HG02571 (cell line): Measurements from ENCODE around the gene ADAMTS17.

ENCODE experiments used
- ATAC-seq: cut with Tn5 transposase; IDR thresholded peaks from one replicate; pipeline ENCODE4 v1.9.1; 2021; ENCODE audit warnings: mild to moderate bottlenecking, moderate library complexity; ENCODE audit not compliant: unreplicated experiment

ADAMTS17 gene

DNA sequence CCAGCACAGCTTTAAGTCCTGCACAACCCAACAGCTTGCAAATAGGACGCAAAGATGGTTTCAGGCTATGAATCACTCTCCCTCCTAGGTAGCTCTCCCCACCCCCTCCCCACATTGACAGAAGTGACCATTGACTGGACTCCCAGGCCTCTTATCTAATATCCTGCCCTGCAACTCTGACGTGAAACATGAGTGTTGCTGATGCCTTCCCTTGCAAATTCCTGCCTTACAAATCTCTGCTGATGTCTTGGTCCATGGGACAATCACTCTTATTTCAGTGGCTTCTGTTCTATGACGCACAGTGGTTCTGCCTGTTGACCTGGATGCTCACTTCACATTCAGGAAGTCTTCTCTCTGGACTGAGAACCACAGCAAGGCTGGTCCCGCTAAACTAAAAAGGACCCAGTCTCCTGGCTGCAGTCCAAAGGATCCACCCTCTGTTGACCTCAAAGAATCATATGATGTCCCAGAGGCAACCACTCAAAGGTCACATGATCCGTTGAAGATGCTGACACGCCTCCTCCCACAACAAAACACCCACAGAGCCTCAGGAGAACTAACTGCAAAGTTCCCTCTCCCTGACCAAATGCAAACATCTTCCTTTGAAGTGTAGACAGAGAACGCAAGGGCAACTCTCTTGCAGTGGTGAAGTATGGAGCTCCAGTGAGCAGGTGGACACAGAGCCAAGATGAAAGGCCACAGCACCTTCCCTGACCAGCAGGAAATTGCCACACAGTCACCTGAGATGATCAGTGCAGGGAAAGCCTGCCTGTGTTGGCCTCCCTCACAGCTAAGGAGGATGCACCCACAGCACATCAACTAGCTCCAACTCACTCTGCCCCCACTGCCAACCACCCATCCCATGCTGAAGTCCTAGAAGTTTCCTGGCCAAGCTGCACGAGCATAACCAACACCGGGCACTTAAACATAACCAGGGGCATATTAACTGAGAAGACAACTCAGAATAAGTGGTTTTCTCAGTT is 112.3 kb downstream of the ADAMTS17 start:
- no peak for ATAC-seq

DNA sequence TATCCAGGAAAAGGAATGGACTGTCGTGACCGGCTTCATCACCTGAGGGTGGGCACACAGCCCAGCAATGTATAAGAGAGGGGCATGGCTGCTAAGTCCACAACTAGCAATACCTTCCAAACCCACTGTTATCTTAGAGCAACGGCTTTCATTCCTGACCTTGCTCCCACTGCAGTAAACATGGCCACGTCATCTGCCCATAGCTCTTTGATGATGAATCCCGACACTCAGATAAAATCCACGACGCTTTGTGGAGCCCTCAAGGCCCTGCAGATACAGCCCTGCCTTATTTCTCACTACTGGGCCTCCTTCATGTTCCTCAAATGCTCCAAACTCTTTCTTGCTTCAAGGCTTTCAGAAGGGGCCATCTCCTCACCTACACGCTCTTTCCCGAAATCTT is 114.0 kb downstream of the ADAMTS17 start:
- no peak for ATAC-seq

DNA sequence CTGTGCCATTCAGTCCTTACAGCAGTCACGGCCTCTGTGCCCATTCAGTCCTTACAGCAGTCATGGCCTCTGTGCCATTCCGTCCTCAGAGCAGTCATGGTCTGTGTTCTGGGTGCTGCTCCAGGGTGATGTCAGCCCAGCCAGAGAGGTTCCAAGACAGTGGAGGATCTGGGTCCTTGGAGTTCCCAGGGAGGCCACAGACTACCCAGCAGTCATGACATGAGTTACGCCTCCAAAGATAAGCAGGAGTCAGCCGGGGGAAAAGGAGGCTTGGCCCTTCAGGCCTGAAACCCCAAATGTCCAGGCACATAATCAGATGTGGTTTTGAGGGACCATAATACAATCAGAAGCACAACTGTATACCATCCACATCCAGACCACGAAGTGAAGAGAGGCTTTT is 115.7 kb downstream of the ADAMTS17 start:
- ATAC-seq, result no peak

DNA sequence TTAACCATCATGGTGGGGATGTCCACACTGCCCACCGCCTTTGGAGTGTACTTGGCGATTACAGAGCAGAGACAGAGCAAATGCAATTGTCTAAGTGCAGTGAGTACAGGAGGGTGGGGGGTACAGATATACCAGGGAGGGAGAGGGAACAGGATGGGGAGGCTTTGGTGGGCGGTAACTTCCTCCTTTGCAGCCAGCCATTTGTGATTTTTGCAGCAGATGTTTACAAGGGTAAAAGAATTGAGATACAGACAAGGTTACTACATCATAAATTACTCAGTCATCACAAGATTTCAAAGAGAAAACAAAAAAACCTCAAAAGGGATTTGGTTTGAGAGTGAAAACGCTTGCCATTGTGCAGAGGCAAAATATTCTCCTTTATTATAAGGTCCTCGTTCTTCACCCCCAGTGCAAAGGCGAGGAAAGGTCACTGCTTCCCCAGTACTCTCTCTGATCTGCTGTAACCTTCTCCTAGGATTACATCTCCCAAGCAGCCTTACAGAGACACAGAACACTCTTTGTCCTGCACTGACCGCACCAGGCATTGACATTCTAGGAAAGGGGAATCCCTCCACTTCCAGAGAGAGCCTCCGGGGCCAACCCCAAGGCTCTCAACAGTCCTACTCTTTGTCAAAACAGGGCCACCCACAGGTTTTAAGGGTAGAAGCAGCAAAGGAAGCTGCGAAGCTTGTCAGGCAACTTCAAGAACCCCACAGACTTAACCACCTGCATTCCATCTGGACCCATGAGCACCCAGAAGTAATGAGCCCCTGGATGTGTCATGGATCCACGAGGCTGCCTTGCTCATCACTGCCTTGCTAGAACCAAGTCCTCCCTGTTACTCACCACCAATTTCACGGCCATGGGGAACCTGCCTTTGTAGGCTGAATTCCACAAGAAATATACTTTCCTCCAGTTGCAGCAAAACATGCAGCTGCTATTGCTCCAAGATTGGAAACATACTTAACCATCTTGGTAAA is 117.3 kb downstream of the ADAMTS17 start:
- no peak for ATAC-seq

DNA sequence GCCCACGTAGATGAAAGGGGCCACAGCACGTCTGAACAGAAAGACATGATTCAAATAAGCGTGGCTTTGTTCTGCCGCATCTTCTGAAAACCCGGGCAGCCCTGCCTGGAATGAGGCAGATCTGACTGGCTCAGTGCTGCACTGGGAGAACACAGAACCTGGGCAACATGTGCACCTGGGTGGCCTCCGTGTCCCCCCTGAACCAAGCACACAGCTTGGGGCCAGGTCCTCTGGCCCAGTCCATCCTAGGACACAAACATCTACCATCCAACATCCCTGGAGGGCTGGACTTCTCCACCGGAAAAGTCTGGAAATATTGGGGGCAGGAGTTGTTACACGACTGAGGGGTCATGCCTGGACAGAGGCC is 119.4 kb downstream of the ADAMTS17 start:
- ATAC-seq, result no peak

DNA sequence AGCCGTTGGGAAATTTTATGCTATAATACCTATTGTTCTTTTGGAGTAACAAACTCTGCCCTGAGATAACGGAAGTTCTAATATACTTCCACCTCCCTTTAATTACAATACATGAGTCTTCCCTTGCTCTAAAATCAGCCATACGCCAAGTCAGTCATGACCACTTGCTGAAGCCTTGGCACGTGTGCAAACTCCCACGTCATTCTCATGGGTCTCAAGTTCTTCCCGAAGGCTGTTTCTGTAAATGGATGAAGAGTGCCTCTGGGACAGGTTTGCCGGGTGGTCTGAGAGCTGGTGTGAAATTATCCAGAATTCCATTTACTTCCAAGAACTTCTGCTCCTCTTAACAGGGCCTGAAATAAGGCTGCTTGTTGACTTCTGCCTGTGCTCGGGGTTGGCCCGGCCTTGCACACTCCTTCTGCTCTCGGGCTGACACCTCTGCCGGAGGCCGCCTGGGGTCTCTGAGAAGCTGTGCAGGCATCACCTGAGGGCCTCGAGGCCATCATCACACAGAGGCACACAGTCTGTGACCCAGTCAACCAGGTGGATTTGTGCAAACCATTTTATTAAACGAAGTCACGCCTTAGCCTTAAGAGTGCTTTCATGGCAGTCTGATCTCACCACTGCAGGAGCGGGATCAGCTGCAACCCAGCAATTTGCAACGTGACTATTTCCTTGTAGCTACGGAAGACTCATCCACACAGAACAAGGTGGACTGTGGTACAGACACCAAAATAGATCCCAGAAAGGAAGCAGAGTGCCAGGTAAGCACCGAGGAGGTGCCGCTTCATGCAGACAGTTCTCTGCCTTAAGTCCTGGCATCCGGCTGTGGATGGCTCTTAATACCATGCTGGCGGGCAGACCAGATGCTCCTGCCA is 120.1 kb downstream of the ADAMTS17 start:
- ATAC-seq, result no peak

DNA sequence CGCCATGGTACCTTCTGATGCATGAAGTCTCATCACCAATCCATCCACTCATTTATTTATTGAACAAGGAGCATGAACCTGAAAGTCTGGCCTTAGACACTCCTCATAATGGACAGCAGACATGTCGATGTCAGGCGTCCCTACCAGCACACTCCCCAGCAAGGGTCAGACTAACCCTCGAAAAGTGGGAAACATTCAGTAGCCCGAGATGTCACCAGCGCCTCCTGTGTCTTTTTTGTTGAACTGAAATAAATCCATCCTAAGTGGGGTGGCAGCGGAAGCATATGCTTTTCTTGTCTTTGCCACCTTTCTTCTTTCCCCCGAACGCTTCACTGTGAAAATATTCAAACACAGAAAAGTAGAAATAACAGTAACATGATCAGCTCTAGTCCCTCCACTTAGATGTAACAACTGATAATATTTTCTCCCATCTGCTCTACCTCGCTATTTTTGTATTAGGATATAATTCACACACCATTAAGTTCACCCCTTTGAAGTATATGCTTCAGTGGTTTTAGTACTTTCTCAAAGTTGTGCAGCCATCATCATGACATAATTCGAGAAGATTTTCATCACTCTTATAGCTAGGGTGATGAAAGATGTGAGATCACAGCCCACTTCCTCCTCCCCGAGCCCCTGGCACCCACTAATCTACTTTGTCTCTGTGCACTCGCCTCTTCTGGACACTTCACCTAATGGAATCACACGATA is 121.6 kb downstream of the ADAMTS17 start:
- no peak for ATAC-seq

DNA sequence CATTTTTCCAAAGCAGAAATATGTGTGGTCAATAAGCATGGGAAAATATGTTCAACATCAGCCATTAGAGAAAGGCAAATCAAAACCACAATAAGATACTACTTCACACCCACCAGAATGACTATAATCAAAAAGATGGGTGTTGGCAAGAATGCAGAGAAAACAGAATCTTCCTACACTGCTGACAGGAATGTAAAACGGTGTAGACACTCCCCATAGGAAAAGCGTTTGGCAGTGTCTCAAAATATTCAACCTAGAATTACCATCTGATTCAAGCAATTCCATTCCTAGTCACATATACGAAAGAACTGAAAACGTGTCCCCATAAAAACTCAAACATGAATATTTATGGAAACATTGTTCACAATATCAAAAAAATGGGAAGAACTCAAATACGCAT is 123.3 kb downstream of the ADAMTS17 start:
- ATAC-seq, result no peak

DNA sequence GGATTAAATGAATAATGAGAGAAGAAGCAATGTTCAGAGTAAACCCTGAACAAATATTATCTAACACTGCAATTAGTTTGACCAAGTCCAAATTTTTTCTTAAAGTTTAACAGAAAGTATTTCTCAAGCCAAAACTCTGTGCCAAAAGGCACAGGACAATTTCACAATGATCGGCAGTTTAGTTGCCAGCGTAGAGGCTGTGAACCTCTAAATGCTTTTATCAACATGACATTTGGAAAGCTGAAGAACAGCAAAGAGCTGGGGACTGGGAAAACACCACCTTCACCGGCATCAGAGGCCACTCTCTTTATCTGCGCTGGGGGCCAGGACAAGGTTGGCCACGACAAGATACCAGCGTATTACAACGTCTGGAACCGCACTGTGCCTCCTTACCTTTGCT is 125.6 kb downstream of the ADAMTS17 start:
- ATAC-seq, result no peak

DNA sequence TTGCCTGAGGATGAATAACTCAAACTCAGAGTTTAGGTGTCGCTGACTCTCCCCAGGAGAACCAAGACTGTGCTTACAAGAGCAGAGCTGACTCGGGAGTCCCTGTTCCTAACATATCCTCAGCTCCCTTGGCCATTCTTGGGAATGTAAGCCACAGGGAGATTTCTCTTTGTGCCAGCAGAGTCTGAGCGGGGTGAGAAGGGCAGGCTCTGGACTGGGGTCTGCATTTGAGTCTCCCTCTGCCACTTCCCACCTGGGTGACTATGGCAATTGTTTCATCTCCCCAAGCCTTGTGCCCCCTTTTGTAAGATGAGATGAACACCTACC is 126.0 kb downstream of the ADAMTS17 start:
- ATAC-seq, result no peak

DNA sequence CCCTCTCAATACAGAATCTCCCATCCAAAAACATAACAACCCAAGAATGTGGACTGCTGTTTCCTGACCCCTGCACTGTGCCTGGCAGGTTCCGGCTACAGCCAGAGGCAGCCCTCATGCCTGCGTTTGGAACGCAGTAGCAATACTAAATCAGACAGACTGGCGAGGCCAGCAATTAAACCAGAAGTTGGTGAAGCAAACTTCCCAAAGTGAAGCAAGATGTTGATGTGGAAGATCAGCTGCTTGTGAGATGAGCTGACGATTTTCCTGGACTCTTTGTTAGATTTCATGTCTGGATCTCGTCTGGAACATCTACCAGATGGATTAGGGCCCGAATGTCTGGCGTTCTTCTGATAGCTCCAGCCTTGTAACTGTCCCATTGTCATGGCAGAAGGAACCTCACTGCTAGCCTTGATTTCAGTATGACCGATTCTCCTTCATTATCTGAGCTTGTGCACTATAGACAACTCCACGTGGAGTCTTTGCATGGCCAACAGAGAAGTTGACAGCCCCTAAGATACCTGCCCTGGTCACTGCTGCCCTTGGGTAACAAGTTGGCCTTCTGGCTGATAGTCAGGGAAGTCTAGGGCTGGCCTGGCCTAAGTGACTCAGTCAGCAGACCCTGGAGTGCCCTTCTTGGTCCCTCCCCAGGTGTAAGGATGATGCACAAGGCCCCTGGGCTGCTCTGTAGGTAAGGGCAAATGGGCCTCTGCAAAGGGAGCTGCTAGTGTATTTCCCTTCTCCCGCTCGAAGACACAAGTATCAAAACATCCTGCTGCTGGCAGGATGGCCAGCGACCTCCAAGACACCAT is 126.5 kb downstream of the ADAMTS17 start:
- no peak for ATAC-seq

DNA sequence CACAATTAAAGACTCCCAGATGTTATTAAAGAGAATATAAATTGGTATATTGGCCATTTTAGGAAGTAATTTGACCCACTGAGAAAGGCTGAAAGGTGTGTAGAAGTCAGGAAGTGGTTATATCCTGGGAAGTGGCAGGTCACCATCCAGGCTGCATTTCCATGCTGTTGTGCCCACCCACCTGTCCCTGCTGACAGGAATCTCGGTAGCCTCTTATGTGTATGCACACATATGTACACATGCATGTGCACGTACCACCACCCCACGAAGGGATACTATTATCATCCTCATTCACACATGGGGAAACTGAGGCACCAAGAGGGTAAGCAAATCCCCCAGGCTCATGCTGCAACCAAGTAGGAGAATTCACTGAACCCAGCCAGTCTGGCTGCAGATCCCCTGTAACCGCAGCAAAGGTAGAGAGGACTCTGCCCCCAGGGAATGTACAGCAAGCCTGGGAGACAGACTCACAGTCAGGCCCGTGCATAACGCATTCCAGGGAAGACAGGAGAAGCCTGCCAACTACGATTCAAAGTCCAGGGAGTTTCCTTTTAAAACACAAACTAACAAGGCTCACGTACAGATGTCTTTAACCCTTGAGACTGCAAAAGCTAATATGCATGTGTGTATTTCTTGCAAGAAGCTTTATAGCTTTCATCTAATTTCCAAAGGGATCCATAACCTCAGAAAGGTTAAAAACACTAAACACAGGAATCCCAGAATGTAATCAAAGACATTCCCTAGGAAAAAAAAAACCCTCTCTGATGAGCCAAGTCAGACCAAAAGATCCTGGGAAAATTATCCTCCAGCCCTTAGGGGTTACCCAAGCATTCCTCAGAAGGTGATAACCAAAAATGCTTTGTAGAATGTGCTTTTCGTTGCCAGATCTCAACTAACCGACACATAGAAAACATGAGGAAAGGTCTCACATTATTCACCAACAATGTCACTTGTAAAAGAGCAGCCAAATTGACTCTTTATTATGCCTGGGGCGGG is 129.6 kb downstream of the ADAMTS17 start:
- no peak for ATAC-seq

DNA sequence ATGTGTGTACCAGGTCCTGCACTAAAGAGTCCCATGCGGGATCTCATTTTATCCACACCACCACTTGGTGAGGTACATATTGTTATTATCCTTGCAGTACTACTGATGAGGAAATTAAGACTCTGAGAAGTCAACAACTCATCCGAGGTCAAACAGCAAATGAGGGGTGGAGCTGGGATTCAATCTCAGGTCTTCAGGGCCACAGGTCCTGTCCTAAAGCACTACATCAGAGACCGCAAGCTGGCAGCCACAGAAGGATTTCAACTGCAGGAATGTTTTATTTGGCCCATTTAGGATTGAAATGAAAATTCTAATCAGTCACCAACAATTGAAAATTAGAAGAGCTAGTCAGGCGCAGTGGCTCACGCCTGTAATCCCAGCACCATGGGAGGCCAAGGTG is 131.4 kb downstream of the ADAMTS17 start:
- ATAC-seq, result no peak

DNA sequence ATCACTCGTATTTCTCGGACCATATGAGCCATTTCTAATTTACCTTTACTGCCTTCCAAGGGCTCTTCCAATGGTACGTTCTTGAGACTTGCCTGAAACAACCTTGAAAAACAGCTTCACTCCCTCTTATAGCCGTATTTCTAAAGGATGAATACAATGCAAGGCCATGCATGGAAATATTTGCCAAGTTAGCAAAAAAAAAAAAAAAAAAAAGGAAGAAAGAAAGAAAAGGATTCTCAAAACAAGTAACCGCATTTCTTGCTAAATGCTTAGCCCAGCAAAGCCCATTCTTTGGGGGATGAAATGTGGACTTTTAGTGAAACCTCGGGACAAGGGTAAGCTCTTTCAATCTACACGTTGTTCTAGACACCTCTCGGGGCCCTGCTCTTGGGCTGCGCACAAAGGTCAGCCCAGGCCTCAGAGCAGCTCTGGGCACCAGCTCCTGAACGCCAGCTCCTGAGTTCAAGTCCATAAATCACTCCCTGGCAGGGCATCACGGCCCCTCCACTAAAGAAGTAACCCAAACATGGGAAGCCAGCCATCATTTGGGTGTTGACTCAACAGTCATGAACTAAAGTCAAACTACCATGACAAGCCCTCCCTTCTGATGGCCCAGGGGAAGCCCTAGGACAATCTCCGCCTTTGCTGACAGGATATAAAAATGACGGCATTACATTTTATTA is 132.7 kb downstream of the ADAMTS17 start:
- ATAC-seq, result no peak

DNA sequence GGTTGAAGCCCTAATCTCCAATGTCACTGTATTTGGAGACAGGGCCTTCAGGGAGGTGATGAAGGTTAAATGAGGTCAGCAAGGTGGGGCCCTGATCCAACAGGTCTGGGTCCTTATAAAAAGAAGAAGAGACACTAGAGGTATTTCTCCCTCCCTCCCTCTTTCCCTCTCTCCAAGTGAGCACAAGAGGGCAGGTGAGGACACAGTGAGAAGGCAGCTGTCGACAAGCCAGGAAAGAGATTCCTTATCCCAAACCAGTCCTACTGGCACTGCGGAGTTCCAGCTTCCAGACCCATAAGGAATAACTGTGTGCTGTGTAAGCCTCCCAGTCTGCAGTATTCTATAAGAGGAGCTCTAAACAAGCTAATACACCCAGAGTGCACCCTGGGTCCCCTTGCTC is 134.7 kb downstream of the ADAMTS17 start:
- no peak for ATAC-seq

DNA sequence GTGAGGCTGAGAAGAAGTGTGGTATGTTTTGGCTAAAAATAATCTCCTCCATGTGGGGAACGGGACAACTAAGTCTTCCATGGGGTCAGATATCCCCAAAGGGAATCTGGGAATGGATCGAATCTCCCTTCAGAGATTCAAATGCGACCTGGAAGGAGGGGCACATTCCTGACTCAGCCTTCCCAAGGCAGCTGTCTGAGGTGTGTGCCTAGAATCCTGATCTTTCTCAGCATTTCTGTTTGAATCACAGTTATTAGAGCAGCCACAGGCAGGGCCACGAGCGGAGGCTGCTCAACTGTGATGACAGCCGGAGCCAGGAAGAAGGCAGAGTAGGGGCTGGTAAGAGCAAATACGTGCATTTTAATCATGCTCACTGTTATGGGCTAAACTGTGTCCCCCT is 135.1 kb downstream of the ADAMTS17 start:
- ATAC-seq, result no peak

DNA sequence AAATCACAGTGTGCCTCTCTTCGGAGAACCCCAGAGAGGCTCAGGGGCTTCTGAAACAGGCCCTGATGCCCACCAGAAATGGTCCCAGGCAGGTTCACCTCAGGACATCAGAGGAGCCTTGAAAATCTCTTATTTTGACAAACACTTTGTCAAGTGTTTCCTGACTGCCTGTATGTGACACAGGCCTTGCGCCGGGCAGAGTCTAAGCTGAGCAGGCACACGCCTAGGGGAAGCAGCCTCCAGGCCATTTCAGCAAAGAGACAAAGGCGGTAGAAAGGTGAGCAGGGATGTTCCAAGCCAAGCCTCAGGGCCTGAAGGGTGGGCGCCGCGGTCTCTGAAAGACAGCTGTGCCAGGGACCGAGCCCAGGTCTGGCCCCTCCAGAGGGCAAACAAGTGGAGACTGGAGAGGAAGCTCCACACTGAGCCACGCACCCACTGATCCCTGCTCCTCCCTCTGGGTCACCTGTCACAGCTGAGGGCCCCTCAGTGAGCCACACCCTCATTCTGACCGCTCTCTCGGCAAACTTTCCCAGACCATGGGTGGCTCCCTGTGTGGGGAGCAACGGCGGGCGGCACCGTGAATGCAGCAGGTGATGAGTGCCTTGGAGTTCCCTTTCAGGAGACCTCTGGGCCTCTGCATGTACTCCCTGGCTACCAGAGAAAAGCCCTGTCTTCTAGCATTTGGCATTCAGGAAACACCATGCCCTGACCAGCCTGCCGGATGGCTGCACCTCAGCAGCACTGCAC is 136.1 kb downstream of the ADAMTS17 start:
- ATAC-seq, result no peak
